K562 (cell line): Measurements from ENCODE around the gene MTG2. TPM values are rescaled to one million over a fixed set of nuclear protein-coding genes. Genes with fewer than 3 reads are reported as not detected.
A peak's percentile ranks its signal among the peaks of the same experiment; 100 is the strongest.

Experiments used
- ARID1B ChIP-seq: fragments of 450-650 bp; IDR thresholded peaks from 2 replicates; pipeline ENCODE4 v1.6.1; 2016; ENCODE audit warnings: antibody characterized with exemption, mild to moderate bottlenecking, inconsistent platforms
- CAMTA2 ChIP-seq: fragments of 250-450 bp; sonication (Bioruptor Pico); conservative IDR thresholded peaks from 2 replicates; pipeline ENCODE4 v1.5.1; 2022
- CHD2 ChIP-seq: IDR thresholded peaks from 2 replicates; pipeline ENCODE4 v1.6.1; 2011; ENCODE audit warnings: low read depth, low read length
- ETV1 ChIP-seq: fragments of 450-650 bp; conservative IDR thresholded peaks from 2 replicates; pipeline ENCODE4 v1.6.1; 2016; ENCODE audit warnings: missing genetic modification characterization, control low read depth, low read depth, missing compliant biosample characterization
- FOXO4 ChIP-seq: fragments of 450-650 bp; formaldehyde crosslinking; IDR thresholded peaks from 2 replicates; pipeline ENCODE4 v1.4.0; 2020; ENCODE audit warnings: mild to moderate bottlenecking, moderate library complexity
- GATAD2B ChIP-seq: fragments of 450-650 bp; IDR thresholded peaks from 2 replicates; pipeline ENCODE4 v1.6.1; 2017; ENCODE audit warnings: mild to moderate bottlenecking, borderline replicate concordance
- GTF2B ChIP-seq: IDR thresholded peaks from 2 replicates; pipeline ENCODE4 v1.6.1; 2011; ENCODE audit not compliant: insufficient read length; ENCODE audit errors: extremely low read depth
- HDAC6 ChIP-seq: IDR thresholded peaks from 2 replicates; pipeline ENCODE4 v1.6.1; 2012; ENCODE audit warnings: low read depth, mild to moderate bottlenecking, control low read depth, inconsistent platforms, low read length, moderate library complexity
- HNRNPH1 ChIP-seq: fragments of 200-400 bp; formaldehyde crosslinking; optimal IDR thresholded peaks from 2 replicates; pipeline ENCODE3; 2017; ENCODE audit warnings: low read depth, mild to moderate bottlenecking, low read length, moderate library complexity
- JUND ChIP-seq, 2 experiments: IDR thresholded peaks; 2 replicates in 1 of 2; 3 replicates in 1 of 2; pipeline ENCODE4 v1.6.1; 2011; ENCODE audit warnings: borderline replicate concordance in 2 of 2, low read depth in 2 of 2, low read length in 2 of 2, improper control_type of control experiment in 1 of 2, missing biosample characterization in 1 of 2, missing genetic modification characterization in 1 of 2, missing genetic modification reagents in 1 of 2
- MTF1 ChIP-seq: fragments of 250-450 bp; sonication (Bioruptor Pico); IDR thresholded peaks from 2 replicates; pipeline ENCODE4 v1.9.0; 2021; ENCODE audit warnings: moderate library complexity, mild to moderate bottlenecking, inconsistent platforms, borderline replicate concordance
- MYNN ChIP-seq, 2 experiments: sonication (generic); formaldehyde crosslinking in 1 of 2; IDR thresholded peaks; 2 replicates each; pipeline versions ENCODE4 v1.5.0 to v1.6.1; 2016 to 2020; ENCODE audit warnings: antibody characterized with exemption in 1 of 2, missing genetic modification reagents in 1 of 2
- PHF20 ChIP-seq: fragments of 450-650 bp; IDR thresholded peaks from 2 replicates; pipeline ENCODE4 v1.6.1; 2018; ENCODE audit not compliant: partially characterized antibody
- RB1 ChIP-seq: fragments of 450-650 bp; IDR thresholded peaks from 2 replicates; pipeline ENCODE4 v1.6.1; 2017; ENCODE audit warnings: low read depth, mild to moderate bottlenecking
- SMAD2 ChIP-seq: fragments of 150-350 bp; IDR thresholded peaks from 2 replicates; pipeline ENCODE4 v1.6.1; 2014; ENCODE audit warnings: low read depth, mild to moderate bottlenecking, low read length
- SRSF7 ChIP-seq: fragments of 200-400 bp; formaldehyde crosslinking; optimal IDR thresholded peaks from 2 replicates; pipeline ENCODE3; 2017; ENCODE audit warnings: mild to moderate bottlenecking, low read depth, low read length
- TFAM ChIP-seq: fragments of 250-450 bp; sonication (Bioruptor Pico); conservative IDR thresholded peaks from 2 replicates; pipeline ENCODE4 v1.5.0; 2021; ENCODE audit warnings: mild to moderate bottlenecking, moderate library complexity
- TFAP4 ChIP-seq: sonication (generic); formaldehyde crosslinking; IDR thresholded peaks from 2 replicates; pipeline ENCODE4 v1.8.0; 2022; ENCODE audit warnings: missing genetic modification reagents, mild to moderate bottlenecking, moderate library complexity, borderline replicate concordance
- TRIM25 ChIP-seq: fragments of 450-650 bp; IDR thresholded peaks from 2 replicates; pipeline ENCODE4 v1.7.0; 2016; ENCODE audit warnings: borderline replicate concordance
- ZNF121 ChIP-seq: sonication (generic); formaldehyde crosslinking; conservative IDR thresholded peaks from 2 replicates; pipeline ENCODE4 v1.8.0; 2022; ENCODE audit warnings: missing genetic modification reagents
- ZNF175 ChIP-seq: fragments of 200-800 bp; sonication (Bioruptor generic); IDR thresholded peaks from 2 replicates; pipeline ENCODE4 v1.6.1; 2016; ENCODE audit warnings: low read depth, mild to moderate bottlenecking, missing genetic modification characterization, missing compliant biosample characterization
- ZNF354B ChIP-seq: fragments of 250-450 bp; sonication (Bioruptor Pico); IDR thresholded peaks from 2 replicates; pipeline ENCODE4 v1.4.0; 2020
- ZSCAN32 ChIP-seq: fragments of 450-650 bp; formaldehyde crosslinking; IDR thresholded peaks from 2 replicates; pipeline ENCODE4 v1.4.0; 2020; ENCODE audit warnings: mild to moderate bottlenecking, moderate library complexity
- polyA plus RNA-seq, 8 experiments: library from polyadenylated mRNA; depleted of rRNA in 4 of 8; stranded (reverse) in 5 of 8; unstranded in 3 of 8; fragments of >200 nt; fragmentation: Nextera tagmentation in 2 of 8; fragmentation: Illumina TruSeq in 1 of 8; extraction: Ambion mirVana in 2 of 8; extraction: Trizol in 1 of 8; gene quantifications; 2 replicates each; pipeline versions ENCODE4 v1.2.1 to v1.2.3, GENCODE V29; 2011 to 2014; ENCODE audit warnings: inconsistent platforms in 1 of 8, missing spikeins in 1 of 8
- total RNA-seq, 7 experiments: library from RNA; depleted of rRNA in 6 of 7; stranded (reverse); fragments of >200 nt in 6 of 7; fragmentation: Illumina TruSeq in 2 of 7; extraction: Trizol in 2 of 7; gene quantifications; 2 replicates each; pipeline versions ENCODE4 v1.2.1 to v1.2.3, GENCODE V29; 2011 to 2021; ENCODE audit warnings: low replicate concordance in 1 of 7

The MTG2 gene
- total and polyA plus RNA-seq, 9 of the 15 experiments (the other 6 are each of a cell fraction or from before 2014, with no cell fraction given) = 8.7 to 67.5 (median 44.5) TPM

GRCh38 chr20:62156592-62157386 is 26.0 kb upstream of the MTG2 start (continued):
- TF ChIP-seq ZNF175 (CRISPR knock-in tag) (no peak), GATAD2B (no peak), SMAD2 (no peak), TFAM (CRISPR knock-in tag) (no peak), CAMTA2 (CRISPR knock-in tag) (no peak), HNRNPH1 (no peak), TFAP4 (CRISPR knock-in tag) (0 out of 2 replicates have a peak, but pooled peaks have one; percentile 29), JUND (IDR thresholded peaks at IDR 0.05; ENCODE audit: borderline replicate concordance, low read depth, low read length) (0 out of 2 replicates have a peak, but pooled peaks have one; percentile 7), JUND (tag; IDR thresholded peaks at IDR 0.05; ENCODE audit: borderline replicate concordance, low read depth, low read length) (no peak), TRIM25 (no peak), MTF1 (CRISPR knock-in tag) (no peak), ZNF354B (CRISPR knock-in tag) (no peak), HDAC6 (no peak), ZSCAN32 (CRISPR knock-in tag) (no peak), FOXO4 (no peak), SRSF7 (no peak), ETV1 (tag) (no peak), RB1 (0 out of 2 replicates have a peak, but pooled peaks have one; percentile 26), PHF20 (no peak), ZNF121 (CRISPR knock-in tag) (no peak), MYNN (IDR thresholded peaks at IDR 0.05) (no peak), MYNN (CRISPR knock-in tag; IDR thresholded peaks at IDR 0.05) (no peak), ARID1B (no peak), CHD2 (no peak), GTF2B (no peak)
